Fibroblast of peridontal ligament (primary cell): Measurements from ENCODE around the gene NODAL.

Source experiments
- DNase-seq: peaks from one replicate; pipeline ENCODE4 v3.0.0-alpha.2; 2010; ENCODE audit errors: extremely low read depth

Gene NODAL

DNA sequence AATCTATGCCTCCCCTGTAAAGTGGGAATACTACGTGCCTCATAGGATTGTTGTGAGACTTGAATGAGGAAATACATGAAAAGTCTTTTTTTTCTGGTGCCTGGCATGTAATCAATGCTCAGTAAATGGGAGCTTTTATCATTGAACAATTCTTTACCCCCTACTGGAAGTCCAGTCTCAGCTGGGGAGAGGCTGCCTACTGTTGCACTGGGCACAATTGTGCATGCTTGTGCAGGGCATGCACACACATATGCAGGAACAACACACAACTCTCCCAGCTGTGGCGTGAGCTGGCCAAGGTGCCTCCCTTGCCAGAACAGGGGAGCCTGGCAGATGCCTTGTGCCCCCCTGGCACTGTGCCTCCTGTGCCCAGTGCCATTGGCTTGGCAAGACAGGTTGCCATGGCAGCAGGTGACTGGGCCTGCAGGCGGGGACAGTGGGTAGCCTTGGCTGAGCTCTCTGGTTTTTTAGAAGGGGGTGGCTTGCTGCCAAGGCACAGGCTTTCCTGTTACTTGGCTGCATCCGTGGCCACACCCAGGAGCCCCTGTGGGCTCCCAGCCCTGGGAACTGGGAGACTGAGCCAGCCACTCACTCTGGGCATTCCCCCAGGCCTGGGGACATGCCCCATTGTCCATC is 21.0 kb upstream of the NODAL start:
- no peak for DNase-seq

DNA sequence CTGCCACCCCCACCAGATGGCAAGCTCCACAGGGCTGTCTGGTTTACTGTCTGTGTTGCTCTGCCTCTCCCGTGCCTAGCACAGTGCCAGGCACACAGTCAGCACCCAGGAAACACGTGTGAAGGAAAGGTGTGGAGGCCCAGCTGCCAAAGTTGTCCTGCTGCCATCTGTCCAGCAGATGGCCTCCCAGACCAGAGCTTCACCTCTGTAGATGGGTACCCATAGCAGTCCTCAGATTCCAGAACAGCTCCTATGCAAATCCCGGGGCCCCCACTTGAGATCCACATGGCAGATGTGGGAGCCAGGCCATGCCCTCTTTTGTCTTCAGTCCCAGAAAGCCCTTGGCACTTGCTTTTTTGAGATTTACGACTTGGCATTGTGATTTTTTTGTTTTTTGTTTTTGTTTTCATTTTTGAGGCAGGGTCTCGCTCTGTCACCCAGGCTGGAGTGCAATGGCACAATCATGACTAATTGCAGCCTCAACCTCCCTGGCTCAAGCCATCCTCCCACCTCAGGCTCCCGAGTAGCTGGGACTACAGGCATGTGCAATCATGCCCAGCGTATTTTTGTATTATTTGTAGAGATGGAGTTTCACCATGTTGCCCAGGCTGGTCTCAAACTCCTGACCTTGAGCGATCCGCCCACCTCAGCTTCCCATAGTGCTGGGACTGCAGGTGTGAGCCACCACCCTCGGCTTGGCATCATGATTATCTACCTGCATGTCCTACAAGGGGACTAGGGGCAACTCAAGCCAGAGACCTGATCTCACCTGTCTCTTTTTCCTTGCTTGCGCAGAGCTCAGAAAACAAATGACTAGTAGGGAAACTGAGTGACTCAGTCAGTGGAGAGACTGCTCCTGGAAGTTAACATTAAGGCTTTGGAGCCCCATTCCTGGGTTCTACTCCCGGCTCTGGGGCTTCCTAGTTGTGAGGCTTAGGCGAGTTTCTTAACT is 20.2 kb upstream of the NODAL start:
- DNase-seq, result peak; percentile 43

DNA sequence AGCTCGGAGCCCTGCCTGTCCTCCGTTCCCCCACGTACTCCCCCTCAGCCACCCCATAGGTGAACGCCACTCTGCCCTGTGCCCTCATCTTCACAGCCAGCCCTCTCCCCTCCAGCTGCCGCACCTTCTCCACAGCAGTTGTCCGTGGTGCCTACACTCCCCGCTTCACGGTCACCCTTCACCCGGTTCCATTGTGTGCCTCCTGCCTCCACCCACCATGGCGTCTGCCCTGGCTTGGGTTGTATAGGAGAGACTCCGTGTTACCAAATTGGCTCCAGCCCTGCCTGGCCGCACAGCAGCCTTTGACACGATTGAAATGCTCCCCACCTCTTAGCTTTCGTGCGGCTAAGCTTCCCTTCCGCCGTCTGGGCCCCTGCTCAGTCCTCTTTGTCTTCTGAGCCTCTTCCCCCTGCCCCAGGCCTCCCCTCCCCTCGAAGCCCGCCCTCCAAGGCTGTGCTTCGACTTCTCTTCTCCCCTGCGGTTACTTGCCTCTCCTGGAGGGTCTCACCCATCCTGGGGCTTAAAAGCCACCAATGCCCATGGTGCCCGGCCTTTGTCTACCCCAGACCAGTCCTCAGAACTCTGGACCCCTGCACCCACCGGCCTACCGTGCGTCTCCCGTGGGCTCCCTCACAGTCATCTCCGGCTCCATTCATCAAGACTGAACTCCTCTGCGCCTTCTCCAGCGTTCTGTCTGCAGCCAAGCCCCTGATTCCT is 18.5 kb upstream of the NODAL start:
- DNase-seq, result no peak

DNA sequence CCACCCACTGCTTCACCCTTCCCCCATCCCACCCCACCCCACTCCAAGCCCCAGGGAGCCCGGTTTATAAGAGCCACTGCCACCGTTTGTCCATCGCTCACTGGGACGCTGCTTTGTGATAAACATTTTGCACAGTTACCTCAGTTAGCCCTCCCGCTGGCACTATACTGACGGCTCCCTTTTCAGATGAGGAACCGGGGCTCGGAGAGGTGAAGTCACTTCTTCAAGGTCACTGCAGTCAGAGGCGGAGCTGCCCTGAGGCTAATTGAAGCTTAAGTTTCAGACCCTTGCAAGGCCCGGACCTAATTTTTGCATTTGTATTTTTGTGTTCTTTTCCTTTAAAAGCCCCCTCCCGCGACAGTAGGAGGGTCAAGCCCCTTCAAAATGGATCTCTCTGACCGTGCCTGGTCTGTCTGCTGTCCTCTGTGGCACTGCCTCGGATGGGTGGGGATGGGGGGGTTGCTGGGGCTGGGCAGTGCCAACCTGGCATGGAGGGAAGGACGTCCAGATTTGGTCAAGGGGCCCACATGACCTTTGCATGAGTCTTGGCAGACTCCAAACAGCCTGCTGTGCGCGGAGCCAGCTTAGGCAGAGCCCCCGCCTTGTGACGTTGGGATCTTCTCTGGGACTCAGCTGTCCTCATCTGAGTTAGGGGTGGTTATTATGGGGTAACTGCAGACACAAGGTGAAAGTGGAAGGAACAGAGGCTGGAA is 17.7 kb upstream of the NODAL start:
- no peak for DNase-seq

DNA sequence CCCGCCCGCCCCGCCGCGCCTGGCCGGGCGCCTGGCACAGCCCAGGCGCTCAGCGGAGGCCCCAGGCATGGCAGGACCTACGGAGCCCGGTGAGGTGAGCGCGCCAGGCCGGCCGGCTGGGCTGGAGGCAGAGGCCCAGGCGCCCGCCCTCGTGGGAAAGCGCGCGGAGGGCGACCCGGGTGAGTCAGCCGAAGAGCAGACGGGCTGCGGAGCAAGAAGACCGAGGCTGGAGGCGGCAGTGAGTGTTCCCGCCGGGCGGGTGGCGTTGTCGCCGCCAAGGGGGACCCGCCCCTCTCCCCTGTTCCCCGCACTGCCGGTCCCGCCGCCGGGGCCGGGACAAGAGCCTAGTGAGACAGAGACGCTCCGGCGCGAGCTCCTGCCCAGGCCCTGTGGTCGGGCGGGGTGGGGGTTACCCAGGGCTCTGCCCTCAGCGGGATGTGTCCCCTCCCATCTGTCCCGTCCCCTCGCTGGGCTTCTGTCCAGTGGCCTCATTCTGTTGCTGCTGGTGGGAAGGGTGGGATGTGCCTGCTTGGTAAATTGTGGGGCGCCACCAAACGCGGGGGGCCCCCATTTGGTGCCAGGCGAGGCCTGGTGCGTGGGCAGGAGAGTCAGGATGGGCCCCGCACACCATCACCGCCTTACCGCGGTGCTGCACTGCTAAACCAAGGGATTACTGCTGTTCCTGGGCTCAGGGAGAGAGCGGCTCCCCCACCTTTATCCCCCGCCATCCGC is 17.0 kb upstream of the NODAL start:
- peak; percentile 45 for DNase-seq

DNA sequence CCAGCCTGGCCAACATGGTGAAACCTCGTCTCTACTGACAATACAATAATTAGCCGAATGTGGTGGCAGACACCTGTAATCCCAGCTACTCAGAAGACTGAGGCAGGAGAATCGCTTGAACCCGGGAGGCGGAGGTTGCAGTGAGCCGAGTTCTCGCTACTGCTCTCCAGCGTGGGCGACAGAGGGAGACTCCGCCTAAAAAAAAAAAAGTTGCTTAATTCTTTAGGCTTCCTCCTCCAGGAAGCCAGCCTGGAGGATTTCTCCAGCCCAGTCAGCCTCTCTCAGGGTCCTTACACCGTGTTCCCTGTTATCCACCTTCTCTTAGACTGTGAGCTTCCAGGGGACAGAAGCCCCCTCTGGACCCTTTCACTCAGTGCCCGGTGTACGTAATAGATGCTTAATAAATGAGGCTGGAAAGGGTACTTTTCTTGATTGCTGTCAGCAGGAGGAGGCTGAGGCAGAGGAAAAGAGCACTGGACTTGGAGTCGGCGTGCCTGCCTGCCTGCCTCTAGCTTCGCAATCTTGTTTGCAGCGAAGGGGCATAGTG is 16.4 kb upstream of the NODAL start:
- no peak for DNase-seq

DNA sequence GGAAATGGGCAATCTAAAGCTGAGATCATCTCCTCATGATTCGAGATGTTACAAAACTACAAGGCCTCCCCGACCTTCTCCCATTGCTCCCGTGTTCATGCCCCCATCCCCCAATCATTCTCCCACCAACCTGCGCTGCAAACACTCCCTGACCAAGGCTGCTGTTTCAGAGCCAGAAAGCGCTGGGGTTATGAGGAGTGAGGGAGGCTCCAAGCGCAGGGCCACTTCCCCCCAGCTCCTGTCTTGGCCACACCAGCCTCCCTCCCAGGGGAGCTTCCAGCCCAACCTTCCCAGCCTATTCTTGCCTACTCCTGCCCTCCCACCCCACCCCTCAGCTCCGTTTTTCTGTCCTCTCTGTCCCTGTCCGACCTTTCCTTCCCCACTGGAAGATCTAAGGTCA is 14.7 kb upstream of the NODAL start:
- DNase-seq, result no peak

DNA sequence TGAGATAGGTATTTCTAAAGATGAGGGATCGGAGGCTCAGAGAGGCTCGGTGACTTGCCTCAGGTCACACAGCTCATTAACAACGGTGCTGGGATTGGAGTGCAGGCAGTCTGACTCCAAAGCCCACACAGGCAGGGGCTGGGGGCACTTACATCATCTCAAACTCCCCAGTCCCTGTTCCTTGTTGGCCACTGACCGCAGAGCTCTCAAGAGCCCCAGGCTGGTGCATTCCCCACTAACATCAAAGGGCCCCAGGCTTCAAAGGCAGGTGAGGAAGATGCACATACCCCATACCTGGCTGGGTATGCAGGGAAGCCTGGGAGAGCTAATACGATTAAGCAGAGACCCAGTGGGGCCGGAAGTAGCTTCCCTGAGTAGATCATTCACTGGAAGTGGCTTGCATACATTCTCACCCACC is 13.7 kb upstream of the NODAL start:
- DNase-seq, result no peak

DNA sequence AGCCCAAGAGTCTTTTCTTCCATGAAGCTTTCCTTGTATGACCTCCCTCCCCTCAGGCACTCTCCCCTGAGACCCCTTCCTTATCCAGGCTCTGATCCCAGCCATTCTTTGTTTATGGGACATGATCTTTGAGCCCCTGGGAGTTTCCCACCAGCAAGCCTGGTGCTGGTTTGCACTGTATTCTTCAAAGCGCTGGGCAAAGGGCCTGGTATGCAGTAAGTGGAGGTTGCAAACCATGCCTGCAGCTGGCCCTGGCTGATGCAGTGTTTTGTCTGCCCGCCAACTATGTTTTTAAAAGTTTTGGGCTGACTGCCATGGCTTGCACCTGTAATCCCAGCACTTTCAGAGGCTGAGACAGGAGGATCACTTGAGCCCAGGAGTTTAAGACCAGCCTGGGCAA is 6.8 kb upstream of the NODAL start:
- DNase-seq, result no peak

DNA sequence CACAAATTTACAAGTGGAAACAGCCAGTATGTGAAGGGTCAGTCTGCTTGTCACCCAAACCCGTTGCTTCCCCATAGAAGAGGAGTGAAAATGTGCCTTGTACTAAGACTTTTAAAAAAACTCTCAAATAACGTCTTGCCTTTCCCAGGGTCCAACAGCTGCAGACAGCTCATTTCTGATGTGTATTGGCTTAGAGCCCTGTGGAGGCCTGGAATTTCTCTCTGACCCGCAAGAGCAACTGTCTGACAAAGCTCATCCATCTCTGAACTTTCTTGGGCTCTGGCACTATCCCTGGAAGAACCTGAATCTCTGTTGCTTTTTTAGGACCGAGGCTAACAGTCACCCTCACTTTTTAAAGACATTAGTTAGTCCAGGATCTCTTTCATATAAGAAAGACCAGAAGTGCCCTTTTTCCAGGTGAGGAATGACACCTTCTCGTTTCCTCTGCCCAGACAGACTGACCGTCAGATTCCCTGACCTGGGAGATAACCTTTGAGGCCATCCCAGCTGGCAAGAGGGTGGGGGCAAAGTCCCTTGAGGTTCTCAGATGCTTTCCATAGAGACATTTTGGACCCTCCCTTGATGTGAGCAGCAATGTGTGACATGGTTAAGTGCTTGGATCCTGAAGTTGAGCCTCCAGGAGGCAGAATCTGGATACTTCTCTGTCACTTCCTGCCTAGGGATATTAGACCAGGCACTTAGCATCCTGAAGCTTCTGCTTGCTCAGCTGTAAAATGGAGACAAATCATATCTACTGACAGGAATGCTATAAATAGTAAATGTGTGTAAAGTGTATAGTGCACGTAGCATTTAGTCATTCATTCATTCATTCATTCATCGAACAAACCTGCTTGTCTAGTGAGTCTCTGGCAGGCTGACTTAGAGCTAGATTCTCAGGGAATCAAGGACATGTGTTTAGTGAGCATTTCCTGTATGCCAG is 4.5 kb upstream of the NODAL start:
- peak; percentile 80 for DNase-seq

DNA sequence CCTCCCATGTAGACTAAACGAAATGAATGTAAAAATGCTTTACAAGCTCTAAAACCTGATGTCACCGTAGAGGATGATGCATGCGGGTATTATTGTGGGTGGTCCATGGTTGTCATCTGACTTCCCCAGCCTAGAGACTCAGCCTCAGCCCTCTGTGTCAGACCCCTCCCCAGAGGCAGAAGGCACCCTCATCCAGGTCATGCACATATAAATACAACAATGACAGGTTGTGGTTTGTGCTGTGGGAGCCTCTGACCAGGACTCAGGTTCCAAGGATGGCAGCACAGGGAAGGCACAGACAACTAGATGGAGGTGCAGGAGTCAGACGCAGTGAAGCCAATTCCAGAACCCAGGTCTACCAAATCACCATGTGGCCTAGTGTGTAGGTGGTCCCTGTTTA is 3.3 kb upstream of the NODAL start:
- DNase-seq, result no peak

DNA sequence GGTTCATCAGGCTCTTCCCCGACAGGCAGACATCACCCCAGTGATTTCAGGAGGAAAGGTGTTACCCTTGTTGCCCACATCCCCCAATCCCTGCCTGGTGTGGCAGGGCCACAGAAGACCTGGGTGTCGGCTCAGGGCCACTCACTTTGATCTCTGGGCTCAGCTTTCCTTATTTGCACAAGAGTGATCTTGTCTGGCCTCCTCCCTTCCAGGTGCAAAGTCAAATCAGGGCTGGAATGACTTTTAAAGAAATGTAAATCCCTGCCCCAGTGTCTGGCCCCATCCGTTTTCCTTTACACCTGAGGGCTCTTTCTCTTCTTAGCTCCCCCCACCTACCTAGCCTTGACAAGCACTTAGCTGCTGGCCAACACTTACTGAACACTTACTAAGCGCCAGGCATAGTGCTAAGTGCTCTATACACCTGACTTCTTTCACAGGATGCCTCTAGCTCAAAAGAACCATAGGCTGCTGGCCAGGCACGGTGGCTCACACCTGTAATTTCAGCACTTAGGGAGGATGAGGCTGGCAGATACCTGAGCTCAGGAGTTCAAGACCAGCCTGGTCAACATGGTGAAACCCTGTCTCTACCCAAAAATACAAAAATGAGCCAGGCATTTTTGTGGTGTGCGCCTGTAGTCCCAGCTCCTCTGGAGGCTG is 979 bp upstream of the NODAL start:
- no peak for DNase-seq

DNA sequence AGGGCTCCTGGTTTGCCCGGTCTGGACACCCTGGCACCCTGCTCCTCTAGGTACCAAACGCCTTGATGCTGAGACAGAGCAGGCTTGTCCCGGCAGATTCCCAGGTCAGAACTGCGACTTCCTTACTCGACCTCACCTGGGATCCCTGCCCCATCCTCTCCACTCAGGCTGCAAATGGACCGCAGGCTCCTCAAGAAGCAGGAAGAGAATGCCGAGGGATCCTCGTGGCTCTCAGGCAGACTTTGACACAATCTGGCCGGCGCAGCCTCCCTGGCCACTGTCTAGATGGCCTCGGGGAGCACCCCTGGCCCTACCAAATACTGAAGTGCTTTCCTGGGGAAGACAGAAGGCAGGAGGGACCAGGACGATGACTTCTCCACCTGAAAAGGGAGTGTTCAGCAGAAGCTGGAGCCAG is 421 bp upstream of the NODAL start:
- no peak for DNase-seq

DNA sequence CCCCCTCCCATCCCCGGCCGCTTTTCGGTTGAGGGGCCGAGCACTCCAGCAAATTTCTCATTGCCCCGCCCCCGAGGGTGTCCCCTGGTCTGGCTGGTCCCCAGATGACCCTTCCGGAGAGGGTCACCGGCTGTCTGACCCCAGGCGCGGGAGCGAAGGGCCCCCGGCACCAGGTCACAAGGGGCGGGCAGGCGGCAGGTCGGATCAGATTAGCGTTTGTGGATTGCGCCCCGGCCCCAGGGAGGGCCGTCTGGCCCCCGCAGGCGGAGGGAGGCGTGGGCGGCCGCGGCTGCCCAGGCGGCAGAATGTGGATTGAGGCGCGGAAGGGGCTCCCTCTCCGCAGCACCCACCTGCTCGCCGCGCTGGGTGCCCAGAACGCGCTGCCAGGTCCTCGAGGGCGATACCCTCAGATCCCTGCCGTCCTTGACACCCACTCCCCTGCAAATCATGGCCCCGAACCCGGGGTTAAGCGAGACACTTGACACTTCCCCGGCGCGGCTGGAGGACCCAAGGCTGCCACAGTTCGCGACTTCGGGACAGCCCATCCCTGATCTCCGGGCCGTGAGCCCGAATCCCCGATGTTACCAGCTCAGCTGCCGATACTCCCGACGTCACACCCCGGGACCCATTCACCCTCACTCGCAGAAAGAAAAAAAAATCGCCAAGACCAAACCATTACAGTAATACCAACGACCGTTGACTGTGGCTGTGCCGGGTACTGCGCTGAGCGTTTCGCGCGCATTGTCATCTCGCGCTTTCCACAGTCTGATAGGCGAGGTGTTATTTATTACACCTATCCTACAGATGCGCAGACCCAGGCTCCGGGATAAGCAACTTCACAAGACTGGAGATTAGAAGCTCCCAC is 953 bp downstream of the NODAL start:
- no peak for DNase-seq

DNA sequence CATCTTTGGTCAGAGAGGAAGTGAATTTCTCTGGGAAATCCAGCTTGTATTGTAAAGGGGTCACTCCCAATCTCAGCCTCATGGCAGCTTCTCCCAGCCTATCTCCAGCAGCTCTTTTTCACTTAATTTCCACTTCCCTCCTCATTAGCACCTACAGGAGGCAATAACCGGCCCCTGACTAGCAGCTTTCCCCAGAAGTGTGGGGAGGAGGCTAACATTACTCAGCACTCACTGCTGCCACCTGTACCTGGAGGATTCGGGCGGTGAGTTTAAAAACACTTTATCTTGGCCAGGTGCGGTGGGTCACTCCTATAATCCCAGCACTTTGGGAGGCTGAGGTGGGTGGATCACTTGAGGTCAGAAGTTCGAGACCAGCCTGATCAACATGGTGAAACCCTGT is 3.8 kb downstream of the NODAL start:
- no peak for DNase-seq

DNA sequence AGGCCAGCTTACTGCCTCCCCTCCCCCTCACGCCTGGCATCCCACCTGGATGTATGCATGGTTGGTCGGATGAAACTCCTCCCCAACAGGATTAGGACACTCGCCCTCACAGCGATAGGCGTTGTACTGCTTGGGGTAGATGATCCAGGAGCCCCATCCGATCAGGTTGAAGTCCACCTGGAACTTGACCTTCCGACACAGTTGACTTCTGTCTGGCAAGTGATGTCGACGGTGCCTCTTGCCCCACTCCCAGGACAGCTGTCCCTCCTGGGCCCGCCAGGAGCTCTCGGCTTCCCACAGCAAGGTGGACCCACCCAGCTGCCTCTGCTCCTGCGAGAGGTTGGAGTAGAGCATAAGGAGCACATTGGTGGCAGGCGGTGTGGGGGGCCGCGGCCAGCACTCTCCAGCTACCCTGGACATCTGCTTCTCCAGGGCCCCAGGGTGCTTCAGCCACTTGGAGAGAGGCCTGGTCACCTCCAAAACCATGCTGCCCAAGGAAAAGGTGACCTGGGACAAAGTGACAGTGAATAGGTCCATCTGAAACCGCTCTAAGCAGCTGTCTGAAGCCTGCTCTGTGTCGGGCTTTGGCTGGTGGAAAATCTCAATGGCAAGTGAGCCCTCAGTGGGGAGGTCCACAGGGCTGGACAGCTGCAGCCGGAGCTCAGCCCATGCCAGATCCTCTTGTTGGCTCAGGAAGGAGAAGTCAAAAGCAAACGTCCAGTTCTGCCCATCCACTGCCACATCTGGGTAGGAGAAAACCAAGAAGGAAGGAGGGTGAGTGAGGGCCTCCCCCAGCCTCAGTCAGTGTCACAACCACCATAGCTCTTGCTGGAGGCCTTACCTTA is 6.0 kb downstream of the NODAL start:
- DNase-seq, result no peak

DNA sequence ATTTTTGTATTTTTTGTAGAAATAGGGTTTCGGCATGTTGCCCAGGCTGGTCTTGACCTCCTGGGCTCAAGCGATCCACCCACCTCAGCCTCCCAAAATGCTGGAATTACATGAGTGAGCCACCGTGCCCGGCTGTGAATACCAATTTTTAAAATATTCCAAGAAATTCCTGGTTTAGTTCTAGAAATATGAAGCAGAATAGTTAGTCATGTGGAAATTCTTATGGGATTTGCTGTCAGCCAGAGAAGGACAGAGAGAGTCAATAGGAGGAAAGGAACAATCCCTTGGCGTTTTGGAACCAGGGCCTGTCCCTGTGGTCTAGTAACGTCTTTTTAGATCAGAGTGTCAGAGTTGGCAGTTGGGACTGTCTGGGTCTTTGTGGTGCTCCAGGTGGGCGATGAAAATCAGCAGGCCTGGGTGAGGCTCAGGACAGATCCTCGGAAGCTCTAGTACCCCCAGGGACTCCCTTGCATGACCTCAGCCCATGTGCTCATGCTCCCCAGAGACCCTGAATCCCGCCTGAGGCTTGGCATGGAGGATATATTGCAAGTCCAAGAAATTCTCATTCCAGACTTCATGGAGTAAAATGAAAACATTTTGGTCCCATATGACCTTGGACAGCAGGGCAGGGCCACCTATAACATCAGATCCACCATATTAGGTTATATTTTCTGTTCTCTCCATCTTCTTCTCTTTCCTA is 7.8 kb downstream of the NODAL start:
- DNase-seq, result peak; percentile 82
